Activated T-helper 1 cell treated with anti-CD3 and anti-CD28 coated beads, Interleukin-12 subunit alpha, Interleukin-12 subunit beta, Interleukin-2, Interleukin-4 antibody, amounts not matched to agents 30 ng/mL and 10 ng/mL and 1 ng/mL, durations not matched to agents 14 hours and 24 hours and 36 hours (primary cell): ENCODE measurements around the gene SMIM14. TPM values are rescaled to one million over a fixed set of nuclear protein-coding genes. Genes with fewer than 3 reads are reported as not detected.

Source experiments
- DNase-seq: peaks from one replicate; pipeline ENCODE4 v3.0.0; 2021; ENCODE audit warnings: low spot score
- H3K27ac Mint-ChIP-seq: one replicate; pipeline ENCODE4 v1.8.0; 2021; ENCODE audit warnings: mild to moderate bottlenecking, mixed read lengths
- H3K27me3 Mint-ChIP-seq: one replicate; pipeline ENCODE4 v1.8.0; 2022; ENCODE audit warnings: mild to moderate bottlenecking, moderate library complexity, mixed read lengths; ENCODE audit not compliant: insufficient read depth
- H3K36me3 Mint-ChIP-seq: one replicate; pipeline ENCODE4 v1.8.0; 2021; ENCODE audit warnings: low read depth, mixed read lengths
- H3K4me1 Mint-ChIP-seq: one replicate; pipeline ENCODE4 v1.8.0; 2021; ENCODE audit warnings: low read depth, mixed read lengths
- H3K4me3 Mint-ChIP-seq: one replicate; pipeline ENCODE4 v1.8.0; 2021; ENCODE audit warnings: mild to moderate bottlenecking, moderate library complexity, mixed read lengths
- H3K9me3 Mint-ChIP-seq: one replicate; pipeline ENCODE4 v1.8.0; 2021; ENCODE audit warnings: mixed read lengths
- intact Hi-C: fragments of 100-400 bp; cut with micrococcal nuclease; formaldehyde crosslinking; loops from one replicate; pipeline ENCODE4 v1.15.1; 2024
- total RNA-seq: library from RNA; stranded (reverse); gene quantifications from 2 replicates; pipeline ENCODE4 v1.2.3, GENCODE V29; 2022

Gene SMIM14
- total RNA-seq, 1 donor from 2014 or later: 1.6 TPM

DNA sequence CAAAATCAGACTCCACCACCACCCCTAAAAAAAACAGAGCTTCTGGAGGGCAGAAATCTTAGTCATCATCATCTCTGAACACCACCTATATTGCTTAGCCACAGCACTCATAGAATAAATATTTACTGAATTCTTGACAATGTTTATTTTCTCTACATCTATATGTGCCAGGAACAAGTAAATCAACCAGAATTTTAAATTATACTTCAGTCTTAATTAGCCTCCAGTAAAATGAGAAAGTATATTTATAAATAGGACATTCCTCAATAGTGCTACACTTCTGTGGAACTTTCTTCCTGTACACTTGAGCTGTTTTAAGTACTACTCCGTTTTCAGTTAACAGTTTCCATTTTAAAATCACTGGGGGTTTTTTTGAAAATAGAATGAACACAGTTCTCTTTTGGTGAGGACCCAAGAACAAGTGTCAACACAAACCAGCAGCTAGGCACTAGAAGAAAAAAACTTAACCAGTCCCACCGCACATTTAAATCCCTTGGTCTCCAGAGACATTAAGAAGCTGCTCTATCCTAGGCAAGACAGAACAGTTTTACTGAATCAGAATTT lies 25.5 kb downstream of the SMIM14 start:
- Mint-ChIP-seq H3K27me3 (no peaks in the 10 kb centered on the region), H3K9me3 (no peaks in the 10 kb centered on the region), H3K4me3 (no peak overlapping the region), H3K36me3 (peaks cover 1% of the 10 kb centered on the region), H3K27ac (no peak overlapping the region), H3K4me1 (peaks cover 11% of the 10 kb centered on the region)
- intact Hi-C loops: no loop called here
- DNase-seq: no peak

DNA sequence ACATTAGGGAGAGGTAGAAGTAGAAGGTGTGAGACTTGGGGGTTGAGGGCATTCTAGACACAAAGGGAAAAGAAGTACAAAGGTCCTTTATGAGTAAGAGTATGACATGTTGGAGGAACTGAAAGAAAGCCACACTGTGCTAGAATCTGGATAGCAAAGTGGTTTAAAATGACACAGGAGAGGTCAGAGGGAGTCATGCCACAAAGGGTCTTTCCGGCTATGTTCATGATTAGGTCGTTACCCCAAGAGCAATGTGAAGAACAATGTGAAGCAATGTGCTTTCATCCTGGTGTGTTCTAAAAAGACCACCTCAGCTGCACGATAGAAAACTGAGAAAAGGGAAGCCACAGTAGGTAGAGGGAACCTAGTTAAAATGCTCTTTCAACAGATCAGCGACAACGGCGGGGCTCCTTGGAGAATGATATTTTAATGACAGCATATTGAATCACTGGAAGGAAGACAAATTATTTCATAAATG lies 29.2 kb downstream of the SMIM14 start:
- Mint-ChIP-seq H3K27ac (no peak overlapping the region), H3K9me3 (peaks cover 8% of the 10 kb centered on the region), H3K36me3 (peaks cover 7% of the 10 kb centered on the region), H3K4me1 (peaks cover 7% of the 10 kb centered on the region), H3K4me3 (no peak overlapping the region), H3K27me3 (no peaks in the 10 kb centered on the region)
- intact Hi-C loops: no loop called here
- DNase-seq: no peak

DNA sequence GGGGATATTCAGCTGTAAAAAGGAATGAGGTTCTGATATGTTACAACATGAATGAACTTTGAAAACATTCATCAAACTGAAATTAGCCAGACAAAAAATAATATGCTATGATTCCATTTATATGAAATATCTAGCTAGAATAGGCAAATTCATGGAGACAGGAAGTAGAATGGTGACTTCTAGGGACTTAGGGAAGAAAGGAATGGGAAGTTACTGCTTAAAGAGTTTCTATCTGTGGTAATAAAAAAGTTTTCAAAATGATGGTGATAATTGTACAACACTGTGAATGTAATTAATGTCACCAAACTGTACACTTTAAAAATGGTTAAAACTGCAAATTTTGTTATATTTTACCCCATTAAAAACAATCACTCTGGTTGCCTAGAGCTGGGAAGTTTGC lies 30.2 kb downstream of the SMIM14 start:
- Mint-ChIP-seq H3K4me1 (peaks cover 7% of the 10 kb centered on the region), H3K27ac (no peak overlapping the region), H3K4me3 (no peak overlapping the region), H3K9me3 (peaks cover 8% of the 10 kb centered on the region), H3K36me3 (peaks cover 7% of the 10 kb centered on the region), H3K27me3 (no peaks in the 10 kb centered on the region)
- no peak for DNase-seq
- intact Hi-C loops: no loop called here

DNA sequence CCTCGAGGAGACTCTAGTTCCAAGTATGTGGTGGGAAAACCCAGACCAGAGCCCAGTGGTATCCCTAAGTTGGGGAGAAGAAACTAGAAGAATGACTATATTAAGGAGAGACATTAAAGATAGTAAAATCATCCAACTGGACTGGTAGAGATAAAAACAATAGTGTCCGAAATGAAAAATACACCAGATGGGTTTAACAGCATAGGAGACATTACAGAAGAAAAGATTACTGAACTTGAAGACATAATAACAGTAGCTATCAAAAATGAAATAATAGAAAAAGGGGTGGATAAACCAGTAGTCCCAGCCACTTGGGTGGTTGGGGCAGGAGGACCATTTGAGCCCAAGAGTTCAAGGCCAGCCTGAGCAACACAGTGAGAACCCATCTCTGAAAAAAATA lies 31.9 kb downstream of the SMIM14 start:
- Mint-ChIP-seq H3K27ac (no peak overlapping the region), H3K4me3 (no peak overlapping the region), H3K27me3 (no peaks in the 10 kb centered on the region), H3K4me1 (peaks cover 7% of the 10 kb centered on the region), H3K9me3 (peaks cover 8% of the 10 kb centered on the region), H3K36me3 (peaks cover 7% of the 10 kb centered on the region)
- no peak for DNase-seq
- intact Hi-C loops: no loop called here

DNA sequence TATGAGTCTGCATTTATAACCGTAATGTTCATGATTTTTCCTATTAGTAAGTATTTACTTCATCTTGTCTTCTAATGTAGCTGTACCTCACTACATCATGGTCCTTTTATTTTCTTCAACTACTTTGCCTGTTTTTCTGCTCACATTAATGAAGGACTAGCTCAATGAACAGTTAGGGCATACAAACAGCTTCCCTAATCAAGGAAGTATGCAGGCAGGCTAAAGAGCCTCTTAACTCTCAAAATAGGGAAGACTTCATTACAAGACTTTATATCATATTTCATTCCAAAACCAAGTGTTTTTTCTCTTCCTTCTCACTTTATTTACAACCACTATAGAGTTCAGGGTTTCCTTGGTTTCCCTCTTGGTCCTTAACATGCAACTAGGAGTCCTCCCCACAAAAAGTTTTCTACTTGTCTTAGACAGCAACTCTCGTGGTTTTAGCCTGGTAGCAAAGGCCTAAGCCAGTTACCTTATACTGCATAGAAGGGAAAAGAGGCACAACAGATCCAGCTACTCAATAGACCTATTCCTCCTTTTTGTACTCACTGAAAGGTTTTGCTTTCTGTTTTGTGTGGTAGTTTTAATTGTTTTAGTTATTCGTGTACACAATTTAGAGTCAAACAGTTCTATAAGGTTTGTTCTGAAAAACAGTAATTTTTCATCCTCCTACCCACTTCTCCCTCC lies 40.8 kb downstream of the SMIM14 start:
- Mint-ChIP-seq H3K9me3 (no peaks in the 10 kb centered on the region), H3K36me3 (no peaks in the 10 kb centered on the region), H3K27ac (no peak overlapping the region), H3K4me3 (no peak overlapping the region), H3K4me1 (peaks cover 12% of the 10 kb centered on the region), H3K27me3 (peaks cover 2% of the 10 kb centered on the region)
- DNase-seq: no peak
- intact Hi-C loops: no loop called here

DNA sequence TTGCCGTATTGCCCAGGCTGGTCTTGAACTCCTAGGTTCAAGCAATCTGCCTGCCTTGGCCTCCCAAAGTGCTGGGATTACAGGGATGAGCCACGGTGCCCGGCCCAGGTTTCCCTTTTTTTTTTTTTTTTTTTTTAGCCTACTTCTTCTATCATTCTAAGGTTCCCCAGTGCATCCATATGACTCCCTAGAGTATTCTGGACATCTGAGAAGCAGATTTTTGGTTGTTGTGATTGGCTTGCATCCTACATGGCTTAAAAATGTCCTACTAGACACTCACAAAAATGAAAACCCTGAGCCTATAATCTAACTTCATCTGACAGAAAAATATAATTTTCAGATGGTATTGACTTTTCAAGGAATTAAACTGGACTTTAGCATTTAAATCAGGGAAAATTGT lies 41.7 kb downstream of the SMIM14 start:
- no peaks in the 10 kb centered on the region for H3K9me3 Mint-ChIP-seq
- peaks cover 12% of the 10 kb centered on the region for H3K4me1 Mint-ChIP-seq
- peaks cover 2% of the 10 kb centered on the region for H3K27me3 Mint-ChIP-seq
- no peak for DNase-seq
- H3K27ac Mint-ChIP-seq: no peak overlapping the region
- no peak overlapping the region for H3K4me3 Mint-ChIP-seq
- intact Hi-C loops: no loop called here
- no peaks in the 10 kb centered on the region for H3K36me3 Mint-ChIP-seq

DNA sequence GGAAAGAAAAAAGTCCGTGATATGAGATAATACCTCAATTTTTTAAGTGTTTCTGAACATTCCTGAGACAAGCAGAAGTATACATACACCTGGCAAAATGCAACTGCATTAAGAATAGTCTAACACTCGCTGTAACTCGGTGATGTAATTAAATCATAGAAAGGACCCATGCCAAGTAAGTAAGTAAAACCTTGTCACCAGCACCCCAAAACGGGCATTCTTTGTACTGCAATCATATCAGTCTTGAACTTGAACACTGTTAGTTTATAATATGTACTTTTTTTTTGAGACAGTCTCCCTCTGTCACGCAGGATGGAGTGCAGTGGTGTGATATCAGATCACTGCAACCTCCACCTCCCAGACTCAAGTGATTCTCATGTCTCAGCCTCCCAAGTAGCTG lies 47.4 kb downstream of the SMIM14 start:
- no peak overlapping the region for H3K4me3 Mint-ChIP-seq
- H3K4me1 Mint-ChIP-seq: no peaks in the 10 kb centered on the region
- DNase-seq: no peak
- no peak overlapping the region for H3K27ac Mint-ChIP-seq
- no peaks in the 10 kb centered on the region for H3K9me3 Mint-ChIP-seq
- H3K36me3 Mint-ChIP-seq: no peaks in the 10 kb centered on the region
- H3K27me3 Mint-ChIP-seq: no peaks in the 10 kb centered on the region
- intact Hi-C loops: no loop called here

DNA sequence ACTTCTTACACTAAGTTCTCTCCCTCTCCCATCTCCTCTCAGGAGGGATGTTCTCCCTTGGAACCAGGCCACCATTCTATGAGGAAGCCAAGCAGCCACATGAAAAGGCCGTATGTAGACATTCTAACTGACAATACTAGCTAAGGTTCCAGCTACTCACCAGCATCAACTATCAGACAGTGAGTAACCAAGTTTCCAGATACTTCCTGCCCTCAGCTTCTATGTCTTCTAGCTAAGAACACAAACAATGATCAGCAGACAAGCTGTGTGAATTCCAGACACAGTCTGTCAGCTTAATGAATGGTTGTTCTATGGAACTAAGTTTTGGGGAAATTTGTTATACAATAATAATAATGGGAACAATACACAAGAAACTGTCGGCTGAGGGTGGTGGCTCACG lies 50.8 kb downstream of the SMIM14 start:
- H3K27me3 Mint-ChIP-seq: no peaks in the 10 kb centered on the region
- intact Hi-C loops: no loop called here
- no peaks in the 10 kb centered on the region for H3K36me3 Mint-ChIP-seq
- DNase-seq: no peak
- no peak overlapping the region for H3K27ac Mint-ChIP-seq
- H3K9me3 Mint-ChIP-seq: no peaks in the 10 kb centered on the region
- no peaks in the 10 kb centered on the region for H3K4me1 Mint-ChIP-seq
- H3K4me3 Mint-ChIP-seq: no peak overlapping the region

DNA sequence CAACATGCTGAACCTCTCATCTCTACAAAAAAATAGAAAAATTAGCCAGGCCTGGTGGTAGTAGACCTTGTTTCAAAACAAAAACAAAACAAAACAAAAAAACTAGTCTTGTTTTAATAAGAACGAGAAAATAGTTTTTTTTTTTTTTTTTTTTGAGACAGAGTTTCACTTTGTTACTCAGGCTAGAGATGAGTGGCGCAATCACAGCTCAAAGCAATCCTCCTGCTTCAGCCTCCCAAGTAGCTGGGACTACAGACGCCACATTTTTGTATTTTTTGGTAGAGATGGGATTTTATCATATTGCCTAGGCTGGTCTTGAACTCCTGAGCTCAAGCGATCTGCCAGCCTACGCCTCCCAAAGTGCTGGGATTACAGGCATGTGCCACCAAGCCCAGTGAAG lies 63.7 kb downstream of the SMIM14 start:
- no peak overlapping the region for H3K4me3 Mint-ChIP-seq
- no peaks in the 10 kb centered on the region for H3K36me3 Mint-ChIP-seq
- no peaks in the 10 kb centered on the region for H3K9me3 Mint-ChIP-seq
- DNase-seq: no peak
- no peak overlapping the region for H3K27ac Mint-ChIP-seq
- no peaks in the 10 kb centered on the region for H3K4me1 Mint-ChIP-seq
- intact Hi-C loops: no loop called here
- no peaks in the 10 kb centered on the region for H3K27me3 Mint-ChIP-seq

DNA sequence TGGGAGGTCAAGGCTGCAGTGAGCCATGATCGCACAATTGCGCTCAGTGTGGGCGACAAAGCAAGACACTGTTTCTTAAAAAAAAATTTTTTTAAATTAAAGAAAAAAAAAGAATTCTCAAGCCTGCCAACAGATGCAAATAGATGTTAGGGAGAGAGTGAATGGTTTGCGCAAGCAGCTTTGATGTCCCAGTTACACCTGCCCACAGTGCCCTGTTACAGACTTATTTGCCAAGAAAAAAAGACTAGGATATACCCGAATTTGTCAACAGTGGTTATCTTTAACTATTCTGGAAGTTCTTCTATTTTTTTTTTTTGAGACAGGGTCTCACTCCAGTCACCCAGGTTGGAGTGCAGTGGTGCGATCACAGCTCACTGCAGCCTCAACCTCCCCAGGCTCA lies 67.2 kb downstream of the SMIM14 start:
- intact Hi-C loops: no loop called here
- Mint-ChIP-seq H3K27me3 (no peaks in the 10 kb centered on the region), H3K36me3 (no peaks in the 10 kb centered on the region), H3K4me1 (no peaks in the 10 kb centered on the region), H3K4me3 (no peak overlapping the region), H3K27ac (no peak overlapping the region), H3K9me3 (no peaks in the 10 kb centered on the region)
- DNase-seq: no peak

DNA sequence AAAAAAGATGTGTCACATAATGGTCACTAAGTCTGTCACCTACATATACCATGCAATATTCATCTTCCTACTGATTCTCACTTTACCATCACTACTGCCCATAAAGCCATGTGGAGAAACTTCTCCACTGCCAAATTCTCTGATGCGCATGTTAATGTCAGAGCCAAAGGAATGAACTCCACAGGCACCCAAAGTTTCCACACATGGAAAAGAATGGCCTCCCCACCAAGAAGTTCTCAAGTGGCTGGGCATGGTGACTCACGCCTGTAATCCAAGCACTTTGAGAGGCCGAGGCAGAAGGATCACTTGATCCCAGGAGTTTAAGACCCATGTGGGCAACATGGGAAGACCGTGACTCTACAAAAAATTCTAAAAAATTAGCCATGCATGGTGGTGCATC lies 67.6 kb downstream of the SMIM14 start:
- H3K27me3 Mint-ChIP-seq: no peaks in the 10 kb centered on the region
- intact Hi-C loops: no loop called here
- no peak overlapping the region for H3K27ac Mint-ChIP-seq
- no peaks in the 10 kb centered on the region for H3K36me3 Mint-ChIP-seq
- H3K4me3 Mint-ChIP-seq: no peak overlapping the region
- H3K4me1 Mint-ChIP-seq: no peaks in the 10 kb centered on the region
- peaks cover 3% of the 10 kb centered on the region for H3K9me3 Mint-ChIP-seq
- no peak for DNase-seq

DNA sequence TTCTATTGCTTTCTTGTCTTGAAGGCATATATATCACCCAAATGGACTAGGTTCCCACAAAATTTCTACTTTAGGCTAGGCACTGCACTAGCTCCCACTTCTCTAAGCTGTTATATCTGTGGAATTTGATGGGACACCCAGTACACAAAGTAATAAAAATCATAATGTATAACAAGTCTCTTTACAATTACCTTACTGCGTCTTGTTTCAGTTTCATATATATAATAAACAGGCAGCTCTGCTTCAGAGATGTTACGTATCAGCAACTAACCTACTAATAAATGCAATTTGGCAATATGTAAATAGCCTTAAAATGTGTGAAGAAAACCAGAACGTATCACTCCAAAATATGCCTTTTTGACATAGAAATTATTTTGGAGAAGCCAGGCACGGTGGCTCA lies 69.5 kb downstream of the SMIM14 start:
- intact Hi-C loops: no loop called here

DNA sequence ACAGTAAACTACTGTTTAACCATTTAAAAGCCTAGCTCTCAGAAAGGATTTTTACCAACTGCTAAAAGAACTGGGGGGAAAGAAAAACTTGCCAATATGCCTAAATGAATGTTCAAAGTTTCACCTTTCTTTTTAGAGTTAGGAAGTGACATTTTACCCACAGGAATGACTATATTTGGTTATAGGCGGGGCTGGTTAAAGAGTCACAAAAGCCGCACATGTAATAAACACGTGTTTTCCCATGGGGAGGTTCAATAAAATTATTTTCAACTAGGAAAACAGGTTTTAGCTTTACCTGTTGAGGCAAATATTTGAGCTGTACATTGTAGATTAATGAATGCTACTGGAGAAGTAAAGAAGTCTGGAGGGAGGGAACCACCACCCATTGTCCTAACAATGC lies 69.9 kb downstream of the SMIM14 start:
- H3K4me3 Mint-ChIP-seq: no peak overlapping the region
- no peak overlapping the region for H3K27ac Mint-ChIP-seq
- no peak for DNase-seq
- no peaks in the 10 kb centered on the region for H3K27me3 Mint-ChIP-seq
- H3K4me1 Mint-ChIP-seq: no peaks in the 10 kb centered on the region
- intact Hi-C loops: no loop called here
- no peaks in the 10 kb centered on the region for H3K36me3 Mint-ChIP-seq
- peaks cover 8% of the 10 kb centered on the region for H3K9me3 Mint-ChIP-seq

More for the DNA sequence above, 69.5 kb downstream of the SMIM14 start:
- Mint-ChIP-seq H3K27me3 (no peaks in the 10 kb centered on the region), H3K36me3 (no peaks in the 10 kb centered on the region), H3K27ac (no peak overlapping the region), H3K4me1 (no peaks in the 10 kb centered on the region), H3K9me3 (peaks cover 8% of the 10 kb centered on the region), H3K4me3 (no peak overlapping the region)
- DNase-seq: no peak
